Chondrocyte (in vitro differentiated cells): ENCODE results near the gene GGTA1. TPM values are rescaled to one million over a fixed set of nuclear protein-coding genes. Genes with fewer than 3 reads are reported as not detected.
A peak's percentile ranks its signal among the peaks of the same experiment; 100 is the strongest.

Experiments used
- DNase-seq: peaks from one replicate; pipeline ENCODE4 v3.0.0; 2021; ENCODE audit warnings: mixed read lengths, low spot score
- H3K27ac Mint-ChIP-seq: one replicate; pipeline ENCODE4 v1.8.0; 2021; ENCODE audit warnings: mild to moderate bottlenecking, moderate library complexity, mixed read lengths; ENCODE audit not compliant: unreplicated experiment
- H3K27me3 Mint-ChIP-seq: 2 replicates; pipeline ENCODE4 v1.8.0; 2021; ENCODE audit warnings: low read depth, mixed read lengths
- H3K36me3 Mint-ChIP-seq: 2 replicates; pipeline ENCODE4 v1.8.0; 2021; ENCODE audit warnings: low read depth, mixed read lengths
- H3K4me1 Mint-ChIP-seq: 2 replicates; pipeline ENCODE4 v1.8.0; 2021; ENCODE audit warnings: low read depth, mild to moderate bottlenecking, mixed read lengths
- H3K4me3 Mint-ChIP-seq: one replicate; pipeline ENCODE4 v1.8.0; 2021; ENCODE audit warnings: mild to moderate bottlenecking, moderate library complexity, mixed read lengths; ENCODE audit not compliant: unreplicated experiment
- H3K9me3 Mint-ChIP-seq: 2 replicates; pipeline ENCODE4 v1.8.0; 2021; ENCODE audit warnings: low read depth, mixed read lengths
- total RNA-seq: library from RNA; stranded (reverse); gene quantifications from 3 replicates; pipeline ENCODE4 v1.2.1, GENCODE V29; 2021
- TF ChIP-seq, protein P1 (sequence below): fragments of 200-600 bp; sonication (generic); IDR thresholded peaks from 2 replicates; pipeline ENCODE4 v1.5.0; 2021; ENCODE audit warnings: antibody characterized with exemption, mild to moderate bottlenecking, moderate library complexity

GGTA1 gene
- total RNA-seq, 1 donor from 2014 or later = 3.2 TPM

DNA sequence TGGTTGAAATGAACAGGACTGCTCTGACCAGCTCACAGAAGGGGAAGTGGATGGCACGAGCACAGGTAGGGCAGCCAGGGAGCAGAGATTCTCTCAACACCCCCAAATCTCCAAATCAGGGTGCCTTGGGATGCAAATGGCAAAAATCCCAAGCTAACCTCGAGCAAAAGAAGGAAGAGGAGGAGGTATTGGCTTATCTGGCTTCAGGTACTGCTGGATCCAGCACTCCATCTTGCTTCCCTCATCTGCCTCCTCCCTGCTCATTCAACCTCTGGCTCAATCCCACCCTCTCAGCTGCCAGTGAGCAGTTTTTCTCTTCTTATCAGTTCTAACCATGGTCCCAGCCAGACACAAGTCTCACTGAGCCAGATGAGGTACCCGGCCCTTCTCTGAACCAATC lies 41.6 kb upstream of the GGTA1 start:
- TF ChIP-seq, protein P1, sequence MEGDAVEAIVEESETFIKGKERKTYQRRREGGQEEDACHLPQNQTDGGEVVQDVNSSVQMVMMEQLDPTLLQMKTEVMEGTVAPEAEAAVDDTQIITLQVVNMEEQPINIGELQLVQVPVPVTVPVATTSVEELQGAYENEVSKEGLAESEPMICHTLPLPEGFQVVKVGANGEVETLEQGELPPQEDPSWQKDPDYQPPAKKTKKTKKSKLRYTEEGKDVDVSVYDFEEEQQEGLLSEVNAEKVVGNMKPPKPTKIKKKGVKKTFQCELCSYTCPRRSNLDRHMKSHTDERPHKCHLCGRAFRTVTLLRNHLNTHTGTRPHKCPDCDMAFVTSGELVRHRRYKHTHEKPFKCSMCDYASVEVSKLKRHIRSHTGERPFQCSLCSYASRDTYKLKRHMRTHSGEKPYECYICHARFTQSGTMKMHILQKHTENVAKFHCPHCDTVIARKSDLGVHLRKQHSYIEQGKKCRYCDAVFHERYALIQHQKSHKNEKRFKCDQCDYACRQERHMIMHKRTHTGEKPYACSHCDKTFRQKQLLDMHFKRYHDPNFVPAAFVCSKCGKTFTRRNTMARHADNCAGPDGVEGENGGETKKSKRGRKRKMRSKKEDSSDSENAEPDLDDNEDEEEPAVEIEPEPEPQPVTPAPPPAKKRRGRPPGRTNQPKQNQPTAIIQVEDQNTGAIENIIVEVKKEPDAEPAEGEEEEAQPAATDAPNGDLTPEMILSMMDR = no peak
- Mint-ChIP-seq H3K4me1 (peaks cover 9% of the 10 kb centered on the region), H3K4me3 (no peak overlapping the region), H3K27ac (no peak overlapping the region), H3K9me3 (no peaks in the 10 kb centered on the region), H3K36me3 (no peaks in the 10 kb centered on the region), H3K27me3 (peaks cover 10% of the 10 kb centered on the region)
- DNase-seq = no peak

DNA sequence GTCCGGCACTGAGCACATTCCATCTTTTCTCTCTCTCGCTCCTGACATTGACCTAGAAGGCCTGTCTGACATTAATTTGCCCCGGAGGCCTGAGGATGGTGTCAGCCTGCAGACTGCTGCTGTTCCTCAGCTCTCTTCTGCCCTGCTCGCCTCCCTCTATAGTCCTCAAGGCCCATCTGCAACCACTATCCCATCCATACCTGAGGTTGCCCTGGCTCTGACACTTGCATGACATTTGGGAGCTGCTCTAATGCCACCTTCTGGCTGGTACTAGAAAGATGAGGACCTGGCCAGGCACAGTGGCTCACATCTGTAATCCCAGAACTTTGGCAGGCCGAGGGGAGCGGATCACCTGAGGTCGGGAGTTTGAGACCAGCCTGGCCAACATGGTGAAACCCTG lies 38.6 kb upstream of the GGTA1 start:
- H3K36me3 Mint-ChIP-seq = no peaks in the 10 kb centered on the region
- peaks cover 10% of the 10 kb centered on the region for H3K27me3 Mint-ChIP-seq
- no peak for DNase-seq
- peaks cover 5% of the 10 kb centered on the region for H3K4me1 Mint-ChIP-seq
- H3K27ac Mint-ChIP-seq = no peak overlapping the region
- no peak overlapping the region for H3K4me3 Mint-ChIP-seq
- no peaks in the 10 kb centered on the region for H3K9me3 Mint-ChIP-seq
- TF ChIP-seq, protein P1 = peak; percentile 39

DNA sequence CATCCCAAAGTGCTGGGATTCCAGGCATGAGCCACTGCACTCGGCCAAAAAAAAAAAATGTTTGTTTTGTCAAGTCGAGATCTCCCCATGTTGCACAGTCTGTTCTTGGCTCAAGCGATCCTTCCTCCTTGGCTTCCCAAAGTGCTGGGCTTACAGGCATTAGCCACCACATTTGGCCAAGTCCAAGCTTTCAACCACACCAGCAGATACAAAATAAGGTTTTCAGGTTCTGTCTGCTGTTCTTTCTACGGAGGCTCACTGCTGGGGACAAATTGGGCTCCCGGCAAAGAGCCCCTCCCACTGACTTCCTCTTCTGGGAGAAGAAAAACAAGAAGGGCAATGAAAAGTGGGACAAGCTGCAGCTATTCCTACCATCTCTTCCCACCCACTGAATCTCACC lies 37.6 kb upstream of the GGTA1 start:
- no peaks in the 10 kb centered on the region for H3K9me3 Mint-ChIP-seq
- H3K27ac Mint-ChIP-seq = no peak overlapping the region
- TF ChIP-seq, protein P1 = no peak
- H3K27me3 Mint-ChIP-seq = peaks cover 11% of the 10 kb centered on the region
- no peaks in the 10 kb centered on the region for H3K36me3 Mint-ChIP-seq
- no peak overlapping the region for H3K4me3 Mint-ChIP-seq
- DNase-seq = no peak
- H3K4me1 Mint-ChIP-seq = peaks cover 5% of the 10 kb centered on the region

DNA sequence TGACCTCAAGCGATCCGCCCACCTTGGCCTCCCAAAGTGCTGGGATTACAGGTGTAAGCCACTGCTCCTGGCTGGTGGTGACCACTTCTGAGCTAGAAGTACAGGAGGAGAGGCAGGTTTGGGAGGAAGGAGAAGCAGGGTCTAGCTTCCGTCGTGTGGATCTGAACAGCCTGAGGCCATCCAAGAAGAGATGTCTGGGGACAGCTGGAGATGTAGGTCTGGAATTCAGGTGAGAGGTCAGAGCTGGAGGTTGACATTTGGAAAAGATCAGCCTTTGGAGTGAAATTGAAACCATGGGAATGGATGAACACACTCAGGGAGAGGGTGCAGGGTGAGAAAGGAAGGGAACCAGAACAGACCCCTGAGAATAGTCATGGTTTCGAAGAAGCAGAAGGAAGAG lies 33.2 kb upstream of the GGTA1 start:
- H3K9me3 Mint-ChIP-seq = no peaks in the 10 kb centered on the region
- no peak for DNase-seq
- no peak overlapping the region for H3K4me3 Mint-ChIP-seq
- H3K36me3 Mint-ChIP-seq = peaks cover 2% of the 10 kb centered on the region
- TF ChIP-seq, protein P1 = no peak
- peaks cover 4% of the 10 kb centered on the region for H3K27me3 Mint-ChIP-seq
- H3K4me1 Mint-ChIP-seq = peaks cover 19% of the 10 kb centered on the region
- H3K27ac Mint-ChIP-seq = no peak overlapping the region

DNA sequence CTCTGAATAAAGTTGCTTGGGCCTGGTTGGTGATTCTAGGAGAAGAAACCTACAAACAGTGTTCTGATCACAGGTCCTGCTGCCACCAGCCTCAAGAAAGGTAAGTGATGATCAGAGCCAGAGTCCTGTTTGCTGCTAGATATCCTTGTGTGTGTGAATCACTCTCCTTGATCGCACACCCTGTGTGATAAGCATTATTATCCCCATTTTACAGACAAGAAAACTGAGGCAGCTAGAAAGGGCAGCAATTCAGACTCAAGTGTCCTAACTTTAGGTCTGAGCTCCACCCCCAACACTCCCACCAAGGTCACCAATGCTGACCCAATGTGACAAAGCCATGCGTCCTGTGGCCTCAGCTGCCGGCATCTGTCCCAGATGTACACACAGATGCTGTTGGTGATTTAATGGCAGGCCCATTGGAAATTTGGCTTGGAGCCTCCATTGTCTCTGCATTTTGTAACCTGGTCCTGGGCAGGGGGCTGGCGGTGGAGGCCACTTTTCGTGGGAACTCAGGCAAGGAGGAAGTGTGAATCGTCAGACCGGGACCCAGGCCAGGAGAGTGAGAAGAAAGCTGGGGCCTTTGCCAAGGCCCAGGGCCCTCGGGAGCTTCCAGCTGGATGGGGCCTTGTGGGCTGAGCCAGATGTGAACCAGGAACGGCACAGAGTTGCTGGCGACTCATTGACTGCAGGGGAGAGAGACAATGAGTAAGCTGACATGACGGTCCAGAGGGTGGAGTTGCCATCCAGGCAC lies 29.8 kb upstream of the GGTA1 start:
- peaks cover 8% of the 10 kb centered on the region for H3K27me3 Mint-ChIP-seq
- peaks cover 2% of the 10 kb centered on the region for H3K36me3 Mint-ChIP-seq
- H3K4me1 Mint-ChIP-seq = peaks cover 14% of the 10 kb centered on the region
- H3K4me3 Mint-ChIP-seq = no peak overlapping the region
- DNase-seq = no peak
- no peaks in the 10 kb centered on the region for H3K9me3 Mint-ChIP-seq
- TF ChIP-seq, protein P1 = no peak
- H3K27ac Mint-ChIP-seq = peak overlapping the region; percentile 89
